HG03457 (cell line): ENCODE data around the gene ADK.
A peak's percentile ranks its signal among the peaks of the same experiment; 100 is the strongest.

ENCODE experiments used
- ATAC-seq: cut with Tn5 transposase; IDR thresholded peaks from one replicate; pipeline ENCODE4 v1.9.1; 2021; ENCODE audit warnings: moderate number of reproducible peaks; ENCODE audit not compliant: unreplicated experiment

Gene ADK

GRCh38 chr10:74643596-74643975 is 492.6 kb downstream of the ADK start:
- no peak for ATAC-seq

GRCh38 chr10:74644738-74645137 is 493.7 kb downstream of the ADK start:
- ATAC-seq, result no peak

DNA sequence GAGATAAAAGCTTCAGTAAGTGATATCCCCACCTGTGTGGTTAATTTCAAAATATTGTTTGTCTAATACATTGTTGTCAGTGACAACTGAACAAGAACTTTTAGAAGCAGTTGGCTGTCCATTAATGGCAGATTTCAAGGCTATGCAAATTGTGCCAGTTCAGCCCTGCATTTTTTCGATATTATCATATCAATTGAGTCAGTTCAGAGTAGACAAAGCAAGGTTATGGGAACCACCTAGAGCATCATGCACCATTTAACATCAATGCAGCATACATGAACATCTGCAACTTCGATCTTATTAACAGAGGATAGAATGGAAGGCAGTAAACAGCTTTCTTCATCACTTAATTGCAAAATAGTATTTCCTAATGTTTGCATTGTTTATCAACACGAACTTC is 494.7 kb downstream of the ADK start:
- ATAC-seq, result no peak

DNA sequence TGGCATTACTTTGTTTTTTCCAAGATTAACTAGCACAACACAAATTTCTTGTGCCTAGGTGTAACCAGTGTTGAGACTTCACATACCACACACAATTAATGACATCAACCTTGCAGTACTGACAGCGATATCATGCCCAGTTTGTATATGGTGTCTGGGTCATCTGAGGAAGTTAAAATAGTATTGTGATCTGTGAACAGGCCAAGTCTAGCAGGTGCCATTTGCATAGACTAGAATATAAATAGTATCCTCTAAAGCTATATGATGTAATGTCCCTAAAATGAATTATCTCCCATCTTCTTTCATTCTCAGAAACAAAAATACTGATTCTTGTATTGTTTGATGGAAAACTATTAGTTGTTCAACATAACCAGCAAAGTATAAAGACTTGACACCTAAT is 499.6 kb downstream of the ADK start:
- ATAC-seq, result no peak

DNA sequence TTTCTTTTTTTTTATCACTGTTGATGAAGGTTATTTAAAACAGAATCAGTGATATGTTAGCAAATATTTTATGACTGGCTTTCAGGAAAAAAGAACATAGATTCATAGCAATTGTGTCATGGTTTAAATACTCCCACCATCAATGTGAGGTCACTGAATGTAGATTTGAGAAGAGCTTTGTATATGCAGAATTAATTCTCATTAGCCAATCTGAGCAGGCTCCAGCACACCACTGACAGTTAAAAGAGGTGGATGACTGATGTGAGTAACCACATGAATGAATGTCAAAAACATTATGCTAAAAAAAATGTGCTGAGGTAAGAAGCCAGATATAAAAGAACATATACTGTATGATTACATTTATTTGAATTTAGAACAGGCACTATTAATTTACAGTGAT is 500.5 kb downstream of the ADK start:
- no peak for ATAC-seq

DNA sequence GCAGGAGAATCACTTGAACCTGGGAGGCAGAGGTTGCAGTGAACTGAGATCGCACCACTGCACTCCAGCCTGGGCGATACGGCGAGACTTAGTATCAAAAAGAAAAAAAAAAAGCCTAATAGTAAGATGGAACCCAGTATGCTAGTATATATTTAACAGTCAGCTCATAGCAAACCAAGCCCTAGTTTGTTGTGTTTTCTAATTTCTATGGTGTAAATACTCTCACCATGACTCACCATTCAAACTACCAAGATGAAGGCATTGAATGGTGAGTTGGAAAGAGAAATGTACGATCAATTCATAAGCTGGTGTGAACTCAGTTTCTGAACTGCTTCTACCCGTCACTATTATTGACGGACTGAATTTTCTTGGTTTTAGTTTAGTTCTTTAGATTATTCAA is 501.6 kb downstream of the ADK start:
- ATAC-seq, result no peak

- no peak for ATAC-seq
These were observed 507.5 kb downstream of the ADK start for GRCh38 chr10:74658511-74658910.

- no peak for ATAC-seq
These were observed 511.6 kb downstream of the ADK start for GRCh38 chr10:74662635-74663034.

DNA sequence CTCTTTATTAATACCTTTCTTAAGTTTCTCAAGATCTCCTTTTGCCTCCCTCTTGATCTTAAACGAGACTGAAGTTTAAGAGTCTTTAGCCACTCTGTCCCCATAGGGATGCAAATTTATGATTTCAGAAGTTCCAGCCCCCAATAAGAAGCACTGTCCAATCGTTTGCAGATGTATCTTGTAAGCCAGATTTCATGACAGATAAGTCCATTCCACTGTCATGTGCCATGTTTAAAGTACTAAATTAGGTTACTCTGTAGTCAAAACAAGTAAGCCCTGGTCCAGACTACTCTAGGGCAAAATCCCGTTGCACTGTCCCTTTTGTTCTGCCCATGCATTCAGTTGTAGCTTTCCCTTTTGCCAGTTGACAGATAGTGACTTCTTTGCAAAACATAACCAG is 518.2 kb downstream of the ADK start:
- ATAC-seq, result no peak

- no peak for ATAC-seq
These were observed 520.7 kb downstream of the ADK start for GRCh38 chr10:74671716-74672115.

- no peak for ATAC-seq
These were observed 521.6 kb downstream of the ADK start for GRCh38 chr10:74672430-74673165.

GRCh38 chr10:74674927-74675326 is 523.9 kb downstream of the ADK start:
- no peak for ATAC-seq

DNA sequence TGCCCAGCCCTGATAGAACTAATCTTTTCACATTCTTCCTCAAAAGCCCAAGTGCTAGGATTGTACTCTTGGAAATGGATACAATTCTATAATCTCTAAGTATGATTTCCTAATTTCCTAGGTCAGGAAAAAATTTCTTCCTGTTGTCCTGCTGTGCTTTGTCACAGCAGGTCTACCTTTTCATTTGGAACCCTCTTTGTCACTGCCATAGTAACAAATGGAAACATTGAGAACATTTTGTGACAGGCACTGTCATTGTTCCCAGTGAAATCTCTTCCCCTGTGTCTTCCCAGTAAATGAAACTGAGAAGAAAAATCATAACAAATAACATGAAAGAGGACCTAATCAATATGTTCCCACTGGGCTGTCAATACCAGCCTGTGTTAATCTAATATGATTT is 524.5 kb downstream of the ADK start:
- no peak for ATAC-seq

- peak; percentile 67 for ATAC-seq
These were observed 526.9 kb downstream of the ADK start for GRCh38 chr10:74677951-74678350.

- no peak for ATAC-seq
These were observed 531.1 kb downstream of the ADK start for GRCh38 chr10:74681917-74682627.

DNA sequence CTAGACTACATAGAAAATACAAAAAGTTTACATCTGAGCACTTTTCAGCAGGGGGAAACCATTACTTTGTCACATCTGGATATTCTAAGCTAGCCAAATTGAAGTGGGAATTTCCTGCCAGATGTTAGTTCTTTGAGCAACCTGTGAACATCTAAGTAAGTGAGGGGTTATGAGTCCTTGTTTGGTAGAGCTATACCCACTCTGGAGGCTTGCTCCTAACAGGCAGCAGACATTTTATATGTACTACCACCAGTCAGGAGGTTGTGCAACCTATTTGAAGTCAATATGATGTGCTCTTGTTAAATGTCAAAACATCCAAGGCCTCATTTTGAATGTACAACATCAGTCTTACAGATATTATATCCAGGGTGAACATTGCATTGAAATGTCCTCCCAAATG is 532.0 kb downstream of the ADK start:
- no peak for ATAC-seq

DNA sequence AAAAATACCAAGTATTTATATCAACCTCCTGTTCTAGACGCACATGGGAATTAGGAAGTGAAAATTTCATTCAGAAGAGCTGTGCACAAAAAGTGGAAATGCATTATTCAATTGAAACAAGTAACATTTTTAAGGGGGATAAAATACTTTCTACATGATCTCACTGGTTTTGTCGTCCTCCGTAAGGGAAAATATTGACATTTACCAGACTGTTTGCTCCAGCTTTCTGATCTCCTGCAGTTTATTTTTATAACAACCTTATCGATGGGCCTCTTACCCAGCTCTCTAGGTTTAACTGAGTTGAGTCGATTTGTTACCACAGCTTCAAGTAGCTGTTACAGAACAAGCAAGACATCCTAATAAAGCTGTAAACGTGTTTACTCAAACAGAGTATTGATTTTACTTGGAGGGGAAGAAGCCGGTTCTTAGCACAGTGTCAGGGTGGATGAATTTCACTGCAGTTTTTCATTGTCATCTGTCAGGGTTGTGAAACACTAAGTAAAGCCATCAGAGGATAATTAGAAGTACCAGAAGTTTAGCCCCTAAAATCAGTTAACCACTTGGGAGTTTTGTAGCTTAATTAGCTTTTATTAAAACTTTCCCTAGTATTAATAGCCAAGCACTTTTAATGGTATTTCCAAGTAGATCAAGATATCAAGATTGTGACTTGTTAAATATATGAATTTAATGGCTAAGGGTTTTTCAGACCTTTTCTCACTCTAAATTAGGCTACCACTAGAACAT is 532.8 kb downstream of the ADK start:
- ATAC-seq, result no peak

GRCh38 chr10:74684462-74684861 is 533.4 kb downstream of the ADK start:
- ATAC-seq, result no peak

- no peak for ATAC-seq
These were observed 534.5 kb downstream of the ADK start for GRCh38 chr10:74685564-74685963.

DNA sequence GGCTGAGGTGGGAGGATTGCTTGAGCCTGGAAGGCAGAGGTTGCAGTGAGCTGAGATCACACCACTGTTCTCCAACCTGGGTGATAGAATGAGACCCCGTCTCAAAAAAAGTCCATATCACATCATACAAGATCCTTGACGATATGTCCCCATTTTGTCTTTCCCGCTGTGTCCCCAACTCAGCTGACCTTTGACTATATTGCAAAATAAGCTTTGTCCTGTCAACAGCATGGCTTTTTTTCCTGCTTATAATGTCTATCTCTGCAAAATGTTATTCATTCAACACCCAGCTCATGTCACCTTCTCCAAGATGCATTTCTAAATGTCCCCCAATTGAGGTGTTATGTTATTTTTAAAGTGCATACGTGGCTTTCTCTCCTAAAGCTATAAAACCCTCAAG is 539.4 kb downstream of the ADK start:
- no peak for ATAC-seq

DNA sequence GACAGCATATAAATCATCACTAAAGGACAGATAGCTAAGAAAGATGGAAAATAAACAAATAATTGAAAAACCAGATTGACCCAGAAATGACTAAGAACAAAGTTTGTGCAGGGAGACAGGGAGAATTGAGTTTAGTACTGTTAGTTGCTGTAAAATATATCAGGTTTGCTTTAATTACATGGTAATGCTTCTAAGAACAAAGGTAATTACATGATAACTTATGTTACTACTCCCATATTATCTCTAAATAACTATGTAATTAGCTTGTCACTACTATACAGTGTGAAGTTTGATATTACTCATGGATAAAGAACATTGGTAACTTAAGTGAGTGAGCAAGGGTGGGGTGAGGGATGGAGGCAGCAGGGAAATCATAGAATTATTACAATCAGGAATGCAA is 540.1 kb downstream of the ADK start:
- ATAC-seq, result no peak
